Osteocyte (in vitro differentiated cells): Measurements from ENCODE around the gene FGF9. TPM values are rescaled to one million over a fixed set of nuclear protein-coding genes. Genes with fewer than 3 reads are reported as not detected.
A peak's percentile ranks its signal among the peaks of the same experiment; 100 is the strongest.

Experiments
- DNase-seq: peaks from one replicate; pipeline ENCODE4 v3.0.0; 2021; ENCODE audit warnings: mixed read lengths; ENCODE audit not compliant: unreplicated experiment; ENCODE audit errors: extremely low spot score
- H3K27ac Mint-ChIP-seq: one replicate; pipeline ENCODE4 v1.8.0; 2021; ENCODE audit warnings: mild to moderate bottlenecking, mixed read lengths; ENCODE audit not compliant: unreplicated experiment
- H3K27me3 Mint-ChIP-seq: one replicate; pipeline ENCODE4 v1.8.0; 2021; ENCODE audit warnings: mixed read lengths; ENCODE audit not compliant: unreplicated experiment
- H3K36me3 Mint-ChIP-seq: one replicate; pipeline ENCODE4 v1.8.0; 2021; ENCODE audit warnings: mixed read lengths; ENCODE audit not compliant: unreplicated experiment
- H3K4me1 Mint-ChIP-seq: one replicate; pipeline ENCODE4 v1.8.0; 2021; ENCODE audit warnings: mixed read lengths; ENCODE audit not compliant: unreplicated experiment
- H3K4me3 Mint-ChIP-seq: one replicate; pipeline ENCODE4 v1.8.0; 2021; ENCODE audit warnings: mild to moderate bottlenecking, moderate library complexity, mixed read lengths; ENCODE audit not compliant: unreplicated experiment
- H3K9me3 Mint-ChIP-seq: one replicate; pipeline ENCODE4 v1.8.0; 2021; ENCODE audit warnings: mixed read lengths; ENCODE audit not compliant: unreplicated experiment
- total RNA-seq: library from RNA; stranded (reverse); gene quantifications from 2 replicates; pipeline ENCODE4 v1.2.1, GENCODE V29; 2021
- TF ChIP-seq, protein P1 (sequence below): fragments of 200-600 bp; sonication (generic); IDR thresholded peaks from 2 replicates; pipeline ENCODE4 v1.5.0; 2021; ENCODE audit warnings: antibody characterized with exemption, mild to moderate bottlenecking, moderate library complexity

Gene FGF9
- total RNA-seq, 1 donor from 2014 or later, result not detected

DNA sequence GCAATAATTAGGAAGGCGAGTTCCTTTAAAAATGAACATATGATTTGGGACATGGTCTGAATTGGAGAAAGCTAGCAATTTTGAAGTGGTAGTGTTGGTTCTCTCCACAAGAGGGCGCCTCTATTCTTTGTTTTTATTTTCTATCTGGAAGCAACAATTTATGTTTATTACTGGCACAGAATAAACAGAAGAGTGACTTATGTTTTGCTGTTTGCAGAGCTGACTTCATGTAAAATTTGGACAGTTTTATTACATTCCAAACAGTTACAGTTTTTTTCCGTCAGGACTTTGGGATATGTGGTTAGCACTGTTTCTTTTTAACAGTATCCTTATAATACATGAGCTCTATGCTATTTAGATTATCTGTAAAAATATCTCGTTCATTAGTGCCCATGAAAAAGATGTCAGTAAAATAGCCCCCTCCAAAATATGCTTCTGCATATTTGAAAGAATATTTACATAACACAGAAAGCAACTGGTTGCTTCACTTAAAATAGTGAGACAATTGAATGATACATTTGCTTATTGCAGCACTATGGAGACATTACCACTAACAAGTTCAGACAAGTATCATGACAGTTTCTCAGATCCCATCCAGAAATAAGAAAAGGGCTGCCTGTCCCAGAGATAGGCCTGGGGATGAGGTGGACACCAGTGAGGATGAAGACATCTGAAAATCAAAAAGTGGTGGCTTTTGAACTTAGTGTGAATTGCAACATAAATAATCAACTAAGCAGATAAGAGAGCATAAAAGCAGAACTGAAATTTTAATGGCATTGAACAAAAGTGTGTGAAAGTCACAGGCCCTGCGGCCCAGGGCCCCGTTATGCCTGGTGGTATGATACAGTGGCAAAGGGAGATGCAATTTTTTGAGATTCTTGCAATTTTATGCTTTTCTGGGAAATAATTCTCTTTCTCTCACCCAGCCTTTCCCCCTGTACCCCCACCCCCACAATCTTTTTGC is 32.3 kb upstream of the FGF9 start:
- TF ChIP-seq, protein P1, sequence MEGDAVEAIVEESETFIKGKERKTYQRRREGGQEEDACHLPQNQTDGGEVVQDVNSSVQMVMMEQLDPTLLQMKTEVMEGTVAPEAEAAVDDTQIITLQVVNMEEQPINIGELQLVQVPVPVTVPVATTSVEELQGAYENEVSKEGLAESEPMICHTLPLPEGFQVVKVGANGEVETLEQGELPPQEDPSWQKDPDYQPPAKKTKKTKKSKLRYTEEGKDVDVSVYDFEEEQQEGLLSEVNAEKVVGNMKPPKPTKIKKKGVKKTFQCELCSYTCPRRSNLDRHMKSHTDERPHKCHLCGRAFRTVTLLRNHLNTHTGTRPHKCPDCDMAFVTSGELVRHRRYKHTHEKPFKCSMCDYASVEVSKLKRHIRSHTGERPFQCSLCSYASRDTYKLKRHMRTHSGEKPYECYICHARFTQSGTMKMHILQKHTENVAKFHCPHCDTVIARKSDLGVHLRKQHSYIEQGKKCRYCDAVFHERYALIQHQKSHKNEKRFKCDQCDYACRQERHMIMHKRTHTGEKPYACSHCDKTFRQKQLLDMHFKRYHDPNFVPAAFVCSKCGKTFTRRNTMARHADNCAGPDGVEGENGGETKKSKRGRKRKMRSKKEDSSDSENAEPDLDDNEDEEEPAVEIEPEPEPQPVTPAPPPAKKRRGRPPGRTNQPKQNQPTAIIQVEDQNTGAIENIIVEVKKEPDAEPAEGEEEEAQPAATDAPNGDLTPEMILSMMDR, result peak; percentile 85
- peaks cover 21% of the 10 kb centered on the region for H3K27me3 Mint-ChIP-seq
- H3K4me1 Mint-ChIP-seq, result no peaks in the 10 kb centered on the region
- H3K9me3 Mint-ChIP-seq, result no peaks in the 10 kb centered on the region
- H3K4me3 Mint-ChIP-seq, result no peak overlapping the region
- no peak for DNase-seq
- H3K36me3 Mint-ChIP-seq, result no peaks in the 10 kb centered on the region
- H3K27ac Mint-ChIP-seq, result no peak overlapping the region

DNA sequence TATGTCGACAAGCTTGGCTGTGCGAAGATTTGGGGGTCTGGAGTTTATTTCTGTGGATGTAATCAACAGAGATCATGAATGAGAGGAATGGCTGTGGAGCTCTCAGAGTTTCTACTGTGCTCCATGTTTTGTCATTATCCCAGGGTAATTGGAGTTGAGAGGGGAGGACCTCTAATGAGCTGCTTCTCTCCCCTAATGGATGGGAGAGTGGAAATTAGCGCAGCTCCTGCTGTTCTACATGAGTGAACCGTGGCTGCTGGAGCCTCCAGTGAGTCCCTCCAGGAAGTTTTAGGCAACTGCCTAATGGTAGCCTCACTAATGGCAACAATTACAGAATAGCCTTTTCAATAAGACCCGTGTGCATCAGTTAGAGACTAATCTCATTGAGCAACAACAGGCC is 31.3 kb upstream of the FGF9 start:
- Mint-ChIP-seq H3K27me3 (peaks cover 21% of the 10 kb centered on the region), H3K27ac (no peak overlapping the region), H3K36me3 (no peaks in the 10 kb centered on the region), H3K4me3 (no peak overlapping the region), H3K4me1 (no peaks in the 10 kb centered on the region), H3K9me3 (no peaks in the 10 kb centered on the region)
- TF ChIP-seq, protein P1, result no peak
- no peak for DNase-seq

DNA sequence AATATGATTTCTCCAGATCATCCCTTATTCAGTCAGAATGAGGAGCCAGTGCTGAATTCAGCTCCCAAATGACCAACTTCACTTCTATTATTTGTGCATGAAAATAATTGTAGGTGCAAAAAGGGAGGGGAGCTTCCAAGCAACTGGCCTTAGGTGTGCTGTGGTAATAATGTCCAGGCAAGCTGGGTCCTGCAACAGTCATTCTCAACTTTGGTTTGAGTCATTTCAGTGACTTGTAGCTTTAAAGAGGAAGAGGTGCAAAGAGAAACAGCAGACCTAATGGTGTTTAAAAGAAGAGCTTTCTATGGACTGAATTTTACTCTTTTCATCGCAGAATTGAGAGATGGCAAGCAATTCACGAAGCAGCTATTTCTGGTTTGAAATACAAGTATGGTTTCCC is 29.2 kb upstream of the FGF9 start:
- no peaks in the 10 kb centered on the region for H3K36me3 Mint-ChIP-seq
- H3K4me1 Mint-ChIP-seq, result no peaks in the 10 kb centered on the region
- no peak overlapping the region for H3K27ac Mint-ChIP-seq
- no peak overlapping the region for H3K4me3 Mint-ChIP-seq
- peaks cover 21% of the 10 kb centered on the region for H3K27me3 Mint-ChIP-seq
- H3K9me3 Mint-ChIP-seq, result no peaks in the 10 kb centered on the region
- DNase-seq, result no peak
- TF ChIP-seq, protein P1, result no peak

DNA sequence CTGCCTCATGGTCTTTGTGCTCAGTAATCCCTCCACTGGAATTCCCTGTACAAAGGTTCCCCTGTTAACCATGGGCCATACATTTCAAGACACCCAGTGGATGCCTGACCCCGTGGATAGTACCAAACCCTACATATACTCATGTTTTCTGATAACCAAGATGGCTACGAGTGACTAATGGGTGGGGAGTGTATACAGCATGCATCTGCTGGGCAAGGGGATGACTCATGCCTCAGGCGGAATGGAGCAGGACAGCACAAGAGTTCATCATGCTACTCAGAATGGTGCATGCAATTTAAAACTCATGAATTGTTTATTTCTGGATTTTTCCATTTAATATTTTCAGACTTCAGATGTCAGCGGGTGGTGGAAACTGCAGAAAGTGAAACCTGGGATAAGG is 13.3 kb upstream of the FGF9 start:
- H3K9me3 Mint-ChIP-seq, result peaks cover 7% of the 10 kb centered on the region
- DNase-seq, result no peak
- no peaks in the 10 kb centered on the region for H3K36me3 Mint-ChIP-seq
- peaks cover 25% of the 10 kb centered on the region for H3K27me3 Mint-ChIP-seq
- no peak overlapping the region for H3K4me3 Mint-ChIP-seq
- no peaks in the 10 kb centered on the region for H3K4me1 Mint-ChIP-seq
- TF ChIP-seq, protein P1, result no peak
- no peak overlapping the region for H3K27ac Mint-ChIP-seq

DNA sequence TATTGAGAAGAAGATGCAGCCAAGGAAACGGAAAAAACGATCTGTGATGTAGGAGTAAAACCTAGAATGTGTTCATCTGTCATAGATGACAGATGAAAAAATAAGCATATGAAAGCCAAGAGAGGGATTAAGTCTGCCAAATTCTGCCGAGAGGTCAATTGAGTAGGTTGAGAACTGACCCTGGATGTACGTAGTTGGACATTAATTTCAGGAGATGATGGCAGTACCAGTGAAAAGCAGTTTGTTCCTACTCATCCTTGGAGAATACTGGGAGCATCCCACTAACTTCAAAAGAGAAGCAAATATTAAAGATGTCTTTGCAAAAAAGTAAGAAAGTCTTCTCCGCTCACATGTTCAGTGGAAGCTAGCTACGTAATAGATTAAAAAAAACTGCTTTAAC is 11.8 kb upstream of the FGF9 start:
- DNase-seq, result no peak

More for the DNA sequence above, 11.8 kb upstream of the FGF9 start:
- Mint-ChIP-seq H3K4me1 (no peaks in the 10 kb centered on the region), H3K9me3 (peaks cover 7% of the 10 kb centered on the region), H3K36me3 (no peaks in the 10 kb centered on the region), H3K4me3 (no peak overlapping the region), H3K27ac (no peak overlapping the region), H3K27me3 (peaks cover 25% of the 10 kb centered on the region)
- TF ChIP-seq, protein P1, result no peak
